GM12878 (cell line): Measurements from ENCODE around the gene TRIM23. TPM values are rescaled to one million over a fixed set of nuclear protein-coding genes. Genes with fewer than 3 reads are reported as not detected.

ENCODE experiments used
- BMI1 ChIP-seq: fragments of 450-650 bp; IDR thresholded peaks from 2 replicates; pipeline ENCODE4 v1.6.1; 2016; ENCODE audit warnings: mild to moderate bottlenecking, moderate library complexity, borderline replicate concordance
- CREB1 ChIP-seq: IDR thresholded peaks from 2 replicates; pipeline ENCODE4 v1.6.1; 2012; ENCODE audit warnings: low read depth, mild to moderate bottlenecking, inconsistent platforms
- ETV6 ChIP-seq, 2 experiments: fragments of 450-650 bp in 1 of 2; IDR thresholded peaks in 1 of 2; conservative IDR thresholded peaks in 1 of 2; 2 replicates each; pipeline ENCODE4 v1.6.1; 2014; ENCODE audit warnings: antibody characterized with exemption in 1 of 2, borderline replicate concordance in 1 of 2, low read depth in 1 of 2, mild to moderate bottlenecking in 1 of 2, moderate library complexity in 1 of 2
- HDAC2 ChIP-seq: fragments of 200-600 bp; sonication (generic); IDR thresholded peaks from 2 replicates; pipeline ENCODE4 v1.6.1; 2017
- JUND ChIP-seq: IDR thresholded peaks from 2 replicates; pipeline ENCODE4 v1.6.1; 2012; ENCODE audit warnings: low read depth, mild to moderate bottlenecking, low read length, improper control_type of control experiment, moderate library complexity
- MEF2A ChIP-seq: IDR thresholded peaks from 2 replicates; pipeline ENCODE4 v1.6.1; 2011; ENCODE audit warnings: low read depth, mild to moderate bottlenecking, low read length, moderate library complexity; ENCODE audit not compliant: insufficient read depth
- NFXL1 ChIP-seq: fragments of 450-650 bp; IDR thresholded peaks from 2 replicates; pipeline ENCODE4 v1.6.1; 2017; ENCODE audit warnings: antibody characterized with exemption, mild to moderate bottlenecking, borderline replicate concordance
- NFYB ChIP-seq: IDR thresholded peaks from 2 replicates; pipeline ENCODE4 v1.6.1; 2011; ENCODE audit warnings: low read depth, mild to moderate bottlenecking, low read length, improper control_type of control experiment, moderate library complexity; ENCODE audit not compliant: insufficient read depth
- NR2C2 ChIP-seq: IDR thresholded peaks from 2 replicates; pipeline ENCODE4 v1.6.1; 2011; ENCODE audit warnings: borderline replicate concordance, low read depth; ENCODE audit not compliant: control insufficient read depth, insufficient read length
- POLR2A ChIP-seq: IDR thresholded peaks from 2 replicates; pipeline ENCODE4 v1.6.1; 2011; ENCODE audit warnings: low read depth, mild to moderate bottlenecking, low read length
- SMC3 ChIP-seq: IDR thresholded peaks from 2 replicates; pipeline ENCODE4 v1.6.1; 2011; ENCODE audit warnings: low read length, improper control_type of control experiment, borderline replicate concordance
- SPI1 ChIP-seq: IDR thresholded peaks from 2 replicates; pipeline ENCODE4 v1.6.1; 2011; ENCODE audit warnings: low read depth, mild to moderate bottlenecking, low read length, moderate library complexity, borderline replicate concordance; ENCODE audit not compliant: insufficient read depth
- STAT1 ChIP-seq: fragments of 450-650 bp; conservative IDR thresholded peaks from 2 replicates; pipeline ENCODE4 v1.6.1; 2014; ENCODE audit warnings: antibody characterized with exemption, mild to moderate bottlenecking
- TCF3 ChIP-seq: IDR thresholded peaks from 2 replicates; pipeline ENCODE4 v1.6.1; 2012; ENCODE audit warnings: low read depth, mild to moderate bottlenecking, low read length, borderline replicate concordance; ENCODE audit not compliant: insufficient read depth
- USF1 ChIP-seq: IDR thresholded peaks from 2 replicates; pipeline ENCODE4 v1.6.1; 2011; ENCODE audit warnings: borderline replicate concordance, low read depth, mild to moderate bottlenecking, moderate library complexity, mixed read lengths, low read length; ENCODE audit not compliant: insufficient read depth; ENCODE audit errors: extremely low read length
- ZBED1 ChIP-seq: IDR thresholded peaks from 2 replicates; pipeline ENCODE4 v1.6.1; 2016; ENCODE audit warnings: borderline replicate concordance
- ZBTB4 ChIP-seq: fragments of 450-650 bp; formaldehyde crosslinking; IDR thresholded peaks from 2 replicates; pipeline ENCODE4 v1.4.0; 2022; ENCODE audit warnings: mild to moderate bottlenecking, moderate library complexity
- ZNF24 ChIP-seq: fragments of 450-650 bp; IDR thresholded peaks from 2 replicates; pipeline ENCODE4 v1.6.1; 2017; ENCODE audit warnings: antibody characterized with exemption, mild to moderate bottlenecking
- ZNF274 ChIP-seq: IDR thresholded peaks from one replicate; pipeline ENCODE4 v1.8.0; 2011; ENCODE audit not compliant: insufficient read length, insufficient read depth
- polyA plus RNA-seq, 11 experiments: library from polyadenylated mRNA; depleted of rRNA in 4 of 11; unstranded in 6 of 11; stranded (reverse) in 5 of 11; fragments of >200 nt; fragmentation: Nextera tagmentation in 4 of 11; fragmentation: Illumina TruSeq in 1 of 11; extraction: Ambion mirVana in 4 of 11; extraction: Trizol in 1 of 11; gene quantifications; 1 replicate in 1 of 11; 2 replicates in 10 of 11; pipeline versions ENCODE4 v1.2.1 to v1.2.3, GENCODE V29; 2011 to 2016; ENCODE audit warnings: inconsistent platforms in 2 of 11, missing spikeins in 2 of 11, low read depth in 1 of 11
- total RNA-seq, 4 experiments: library from RNA; depleted of rRNA in 3 of 4; stranded (reverse); fragments of >200 nt in 3 of 4; fragmentation: Illumina TruSeq in 1 of 4; extraction: Trizol in 1 of 4; gene quantifications; 2 replicates each; pipeline versions ENCODE4 v1.2.1 to v1.2.3, GENCODE V29; 2013 to 2021
- TF ChIP-seq, protein P1 (sequence below): fragments of 450-650 bp; IDR thresholded peaks from 2 replicates; pipeline ENCODE4 v1.6.1; 2018; ENCODE audit warnings: mild to moderate bottlenecking, low read depth, moderate library complexity; ENCODE audit not compliant: partially characterized antibody
- TF ChIP-seq, protein P2 (sequence below): fragments of 450-650 bp; IDR thresholded peaks from 2 replicates; pipeline ENCODE4 v1.6.1; 2017; ENCODE audit warnings: borderline replicate concordance

The TRIM23 gene
- total and polyA plus RNA-seq, 10 of the 15 experiments (the other 5 are each of a cell fraction or from before 2014, with no cell fraction given), result 1.9 to 5.0 (median 2.4) TPM

GRCh38 chr5:65562731-65563701, 61.1 kb downstream of the TRIM23 start, which contains the start of the genes CENPK and PPWD1 (continued):
- TF ChIP-seq ETV6 (conservative IDR thresholded peaks at IDR 0.05 in 1 of 2, IDR thresholded peaks at IDR 0.05 in 1 of 2; ENCODE audit: borderline replicate concordance in 1 of 2, low read depth in 1 of 2) (no peak), MEF2A (0 out of 2 replicates have a peak, but pooled peaks have one; percentile 29), CREB1 (peak; percentile 100), NFYB (peak; percentile 99), USF1 (no peak), NR2C2 (no peak), SMC3 (no peak), JUND (no peak), STAT1 (0 out of 2 replicates have a peak, but pooled peaks have one; percentile 68), ZBTB4 (CRISPR knock-in tag) (no peak), TCF3 (no peak), POLR2A (peak; percentile 92), BMI1 (peak; percentile 50; the same call in 1 of the 2 replicates), SPI1 (no peak), NFXL1 (no peak), ZBED1 (peak; percentile 45; the same call in 1 of the 2 replicates), ZNF274 (no peak), HDAC2 (peak; percentile 100), ZNF24 (no peak)
- TF ChIP-seq, protein P1, sequence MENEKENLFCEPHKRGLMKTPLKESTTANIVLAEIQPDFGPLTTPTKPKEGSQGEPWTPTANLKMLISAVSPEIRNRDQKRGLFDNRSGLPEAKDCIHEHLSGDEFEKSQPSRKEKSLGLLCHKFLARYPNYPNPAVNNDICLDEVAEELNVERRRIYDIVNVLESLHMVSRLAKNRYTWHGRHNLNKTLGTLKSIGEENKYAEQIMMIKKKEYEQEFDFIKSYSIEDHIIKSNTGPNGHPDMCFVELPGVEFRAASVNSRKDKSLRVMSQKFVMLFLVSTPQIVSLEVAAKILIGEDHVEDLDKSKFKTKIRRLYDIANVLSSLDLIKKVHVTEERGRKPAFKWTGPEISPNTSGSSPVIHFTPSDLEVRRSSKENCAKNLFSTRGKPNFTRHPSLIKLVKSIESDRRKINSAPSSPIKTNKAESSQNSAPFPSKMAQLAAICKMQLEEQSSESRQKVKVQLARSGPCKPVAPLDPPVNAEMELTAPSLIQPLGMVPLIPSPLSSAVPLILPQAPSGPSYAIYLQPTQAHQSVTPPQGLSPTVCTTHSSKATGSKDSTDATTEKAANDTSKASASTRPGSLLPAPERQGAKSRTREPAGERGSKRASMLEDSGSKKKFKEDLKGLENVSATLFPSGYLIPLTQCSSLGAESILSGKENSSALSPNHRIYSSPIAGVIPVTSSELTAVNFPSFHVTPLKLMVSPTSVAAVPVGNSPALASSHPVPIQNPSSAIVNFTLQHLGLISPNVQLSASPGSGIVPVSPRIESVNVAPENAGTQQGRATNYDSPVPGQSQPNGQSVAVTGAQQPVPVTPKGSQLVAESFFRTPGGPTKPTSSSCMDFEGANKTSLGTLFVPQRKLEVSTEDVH, result peak; percentile 86
- TF ChIP-seq, protein P2, sequence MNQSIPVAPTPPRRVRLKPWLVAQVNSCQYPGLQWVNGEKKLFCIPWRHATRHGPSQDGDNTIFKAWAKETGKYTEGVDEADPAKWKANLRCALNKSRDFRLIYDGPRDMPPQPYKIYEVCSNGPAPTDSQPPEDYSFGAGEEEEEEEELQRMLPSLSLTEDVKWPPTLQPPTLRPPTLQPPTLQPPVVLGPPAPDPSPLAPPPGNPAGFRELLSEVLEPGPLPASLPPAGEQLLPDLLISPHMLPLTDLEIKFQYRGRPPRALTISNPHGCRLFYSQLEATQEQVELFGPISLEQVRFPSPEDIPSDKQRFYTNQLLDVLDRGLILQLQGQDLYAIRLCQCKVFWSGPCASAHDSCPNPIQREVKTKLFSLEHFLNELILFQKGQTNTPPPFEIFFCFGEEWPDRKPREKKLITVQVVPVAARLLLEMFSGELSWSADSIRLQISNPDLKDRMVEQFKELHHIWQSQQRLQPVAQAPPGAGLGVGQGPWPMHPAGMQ, result no peak
